ENCODE results near the gene TSKS.

- TF ChIP-seq CTCF (IDR thresholded peaks at IDR 0.05) (no peak), POLR2A (IDR thresholded peaks at IDR 0.05) (no peak)
Observed at GRCh38 chr19:49782515-49782914, 19.4 kb upstream of the TSKS start.

Measured in thyroid gland (tissue), 4 donors.